CMK (cell line): Measurements from ENCODE around the gene EML2.
"Not testable (repeated sequence)": the region's sequence is repeated elsewhere in the genome, so short reads cannot be mapped to it uniquely, and the experiment has no call there.

Experiments
- DNase-seq: peaks from one replicate; pipeline ENCODE4 v3.0.0-alpha.2; 2010; ENCODE audit warnings: low read depth

The EML2 gene

DNA sequence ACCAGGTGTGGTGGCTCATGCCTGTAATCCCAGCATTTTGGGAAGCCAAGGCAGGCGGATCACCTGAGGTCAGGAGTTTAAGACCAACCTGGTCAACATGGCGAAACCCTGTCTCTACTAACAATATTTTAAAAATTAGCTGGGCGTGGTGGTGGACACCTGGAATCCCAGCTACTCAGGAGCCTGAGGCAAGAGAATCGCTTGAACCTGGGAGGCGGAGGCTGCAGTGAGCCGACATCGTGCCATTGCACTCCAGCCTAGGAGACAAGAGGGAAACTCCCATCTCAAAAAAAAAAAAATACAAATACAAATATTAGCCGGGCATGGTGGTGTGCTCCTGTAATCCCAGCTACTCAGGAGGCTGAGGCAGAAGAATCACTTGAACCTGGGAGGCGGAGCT is 24.1 kb downstream of the EML2 start:
- DNase-seq = not testable (repeated sequence)

GRCh38 chr19:45613926-45614725 is 25.1 kb downstream of the EML2 start:
- DNase-seq = no peak

- no peak for DNase-seq
Observed at GRCh38 chr19:45608948-45609347, 30.2 kb downstream of the EML2 start.

DNA sequence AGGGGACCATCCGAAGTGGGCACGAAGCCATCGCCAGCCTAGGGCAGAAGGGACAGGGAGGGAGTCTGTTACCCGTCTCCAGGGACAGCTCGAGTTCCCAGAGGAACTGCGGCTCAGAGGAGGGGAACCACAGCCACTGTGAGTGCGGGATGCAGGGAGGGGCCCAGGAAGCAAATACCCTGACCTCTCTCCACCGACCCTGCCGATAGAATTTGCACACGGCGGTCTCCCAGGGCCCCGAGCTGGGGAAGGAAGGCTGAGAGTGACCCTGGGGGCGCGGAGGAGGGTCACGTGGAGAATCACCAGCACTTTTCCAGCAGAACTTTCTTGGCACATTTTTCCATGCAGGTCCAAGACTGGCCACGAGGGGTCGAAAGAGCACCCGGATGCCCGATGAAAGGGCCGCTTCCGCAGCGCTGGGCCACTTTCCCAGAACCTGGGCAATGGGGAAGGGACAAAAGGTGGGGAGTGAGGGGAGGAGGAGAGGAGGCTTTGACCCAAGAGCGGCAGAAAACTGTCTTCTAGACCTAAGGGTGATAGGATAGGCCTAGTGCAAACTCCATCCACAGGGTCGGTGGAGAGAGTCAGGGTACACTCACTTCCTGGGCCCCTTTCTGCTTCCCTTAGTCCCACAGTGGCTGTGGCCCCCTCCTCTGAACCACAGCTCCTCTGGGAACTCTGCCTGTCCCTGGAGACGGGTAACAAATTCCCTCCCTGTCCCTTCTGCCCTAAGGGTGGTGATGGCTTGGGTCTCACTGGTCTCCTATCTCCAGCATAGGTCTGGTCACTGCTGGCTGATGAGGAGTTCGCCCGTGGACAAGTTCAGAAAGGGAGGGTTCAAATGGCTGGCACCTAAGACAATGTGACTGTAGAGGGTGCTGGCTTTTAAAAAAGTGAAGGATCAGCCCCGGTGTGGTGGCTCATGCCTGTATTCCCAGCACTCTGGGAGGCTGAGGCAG is 31.8 kb downstream of the EML2 start:
- peak; percentile 34 for DNase-seq

DNA sequence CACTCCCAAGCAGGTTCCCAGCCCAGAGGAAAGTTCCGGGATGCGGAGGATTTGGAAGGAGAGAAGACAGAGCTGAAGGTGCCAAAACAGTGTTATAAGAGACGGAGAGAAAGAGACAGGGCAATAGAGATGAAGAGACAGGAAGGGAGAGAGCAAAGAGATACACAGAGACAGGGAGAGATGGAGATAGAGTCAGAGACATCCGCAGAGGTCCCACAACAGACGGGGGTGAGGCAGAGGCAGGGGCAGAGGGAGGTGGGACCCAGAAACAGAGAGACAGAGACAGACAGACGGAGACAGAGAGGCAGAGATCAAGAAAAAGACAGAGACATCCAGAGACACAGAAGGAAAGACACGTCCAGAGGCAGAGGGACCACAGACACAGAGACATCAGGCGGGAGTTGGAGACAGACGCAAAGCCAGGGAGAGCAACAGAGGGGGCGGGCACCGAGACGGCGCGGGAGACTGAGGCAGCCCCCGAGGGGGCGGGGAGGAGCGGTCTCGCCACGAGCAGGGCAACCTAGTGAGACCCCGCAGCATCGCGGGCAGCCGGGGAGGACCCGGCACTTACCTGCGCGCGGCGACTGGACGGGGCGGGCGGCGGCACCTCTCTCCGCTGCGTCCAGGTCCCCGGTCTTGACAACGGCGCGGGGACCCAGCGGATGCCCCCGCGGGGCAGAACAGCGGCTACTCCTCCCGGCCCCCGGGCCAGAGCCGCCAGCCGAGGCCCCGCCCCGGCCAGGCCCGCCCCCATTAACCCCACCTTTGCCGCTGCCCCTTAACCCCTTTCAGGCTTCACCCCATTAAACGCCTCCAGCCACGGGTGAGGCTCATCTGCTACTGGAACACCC is 37.4 kb downstream of the EML2 start, which contains the start of gene GPR4:
TSS of gene GPR4 (minus strand) at position 689 of the 851 bp plus-strand sequence. CDS start 10,346 bp downstream, outside the sequence.
- DNase-seq = no peak

- no peak for DNase-seq
Observed at GRCh38 chr19:45601115-45601514, 38.1 kb downstream of the EML2 start.

DNA sequence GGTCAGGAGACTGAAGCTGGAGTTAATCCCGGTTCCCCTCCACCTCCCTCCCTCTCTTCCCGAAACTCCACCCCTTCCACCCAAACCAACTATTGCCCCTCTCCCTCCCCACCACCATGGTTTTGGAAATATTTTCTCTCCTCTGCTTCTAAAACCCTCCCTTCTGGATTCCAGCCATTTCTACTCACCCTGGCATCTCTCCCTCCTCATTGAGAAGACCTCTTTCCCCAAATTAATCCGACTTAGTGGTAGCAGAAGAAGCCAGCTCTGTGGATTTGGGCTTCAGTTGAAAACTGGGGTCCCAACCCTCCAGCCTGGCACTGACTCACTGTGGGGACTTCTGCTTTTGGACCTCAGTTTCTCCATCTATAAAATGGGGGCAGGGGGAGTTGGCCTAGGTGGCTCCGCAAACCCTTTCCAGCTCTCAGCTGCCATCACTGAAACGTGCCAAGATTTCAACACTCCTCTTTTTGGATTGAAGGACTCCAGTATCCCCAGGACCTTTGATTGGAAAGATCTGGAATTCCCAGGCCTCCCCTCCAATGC is 38.8 kb downstream of the EML2 start:
- DNase-seq = no peak

DNA sequence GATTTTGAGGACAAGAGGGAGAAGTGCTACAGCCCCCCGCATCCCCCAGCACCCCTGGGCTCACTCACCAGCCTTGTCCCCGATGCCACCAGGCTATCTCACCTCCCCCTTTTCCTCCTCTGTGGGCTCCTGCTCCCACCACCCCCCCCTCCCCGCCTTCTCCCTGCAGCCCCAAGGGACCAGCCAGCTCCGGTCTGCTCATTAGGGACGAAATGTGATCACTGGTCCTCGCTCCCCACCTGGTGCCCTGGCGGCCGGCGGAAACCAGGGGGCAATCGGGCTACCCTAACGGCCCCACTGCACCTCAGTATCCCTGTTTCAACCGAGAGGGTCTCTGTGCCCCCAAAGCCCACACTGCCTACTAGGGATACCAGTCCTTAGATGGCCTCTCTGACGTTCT is 39.9 kb downstream of the EML2 start:
- no peak for DNase-seq

DNA sequence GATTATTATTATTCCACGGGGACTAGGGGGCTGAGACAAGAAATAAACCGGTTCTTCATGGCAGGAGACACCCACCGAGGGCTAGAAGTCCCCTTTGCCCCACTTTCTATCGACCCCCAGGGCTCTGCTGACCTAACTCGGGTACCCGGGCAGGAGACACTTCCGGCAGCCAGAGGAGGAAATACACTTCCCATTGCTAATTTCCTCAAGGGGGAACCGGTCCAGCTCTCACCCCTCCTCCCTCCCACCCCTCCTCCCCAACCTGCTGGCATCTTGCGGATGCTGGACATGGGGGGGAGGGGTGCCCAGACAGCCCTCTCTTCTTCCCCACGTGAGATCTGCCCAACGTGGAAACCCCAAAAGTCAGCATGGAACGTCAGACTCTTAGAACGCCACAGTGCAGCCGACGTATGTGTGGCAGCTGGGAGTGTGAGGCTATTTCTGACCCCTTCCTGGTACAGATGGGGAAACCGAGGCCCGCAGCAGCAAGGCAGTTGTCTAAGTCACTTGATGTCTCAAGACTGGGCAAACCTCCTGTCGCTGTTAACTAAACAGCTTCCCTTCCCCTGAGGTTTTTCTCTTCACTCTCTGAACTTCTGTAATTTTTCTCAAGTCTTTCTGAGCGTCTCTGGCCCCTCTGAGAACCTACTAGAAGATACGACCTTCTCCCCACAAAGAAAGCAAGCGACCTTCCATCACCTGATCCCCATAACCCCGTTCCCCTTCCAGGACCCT is 40.8 kb downstream of the EML2 start:
- peak; percentile 21 for DNase-seq

DNA sequence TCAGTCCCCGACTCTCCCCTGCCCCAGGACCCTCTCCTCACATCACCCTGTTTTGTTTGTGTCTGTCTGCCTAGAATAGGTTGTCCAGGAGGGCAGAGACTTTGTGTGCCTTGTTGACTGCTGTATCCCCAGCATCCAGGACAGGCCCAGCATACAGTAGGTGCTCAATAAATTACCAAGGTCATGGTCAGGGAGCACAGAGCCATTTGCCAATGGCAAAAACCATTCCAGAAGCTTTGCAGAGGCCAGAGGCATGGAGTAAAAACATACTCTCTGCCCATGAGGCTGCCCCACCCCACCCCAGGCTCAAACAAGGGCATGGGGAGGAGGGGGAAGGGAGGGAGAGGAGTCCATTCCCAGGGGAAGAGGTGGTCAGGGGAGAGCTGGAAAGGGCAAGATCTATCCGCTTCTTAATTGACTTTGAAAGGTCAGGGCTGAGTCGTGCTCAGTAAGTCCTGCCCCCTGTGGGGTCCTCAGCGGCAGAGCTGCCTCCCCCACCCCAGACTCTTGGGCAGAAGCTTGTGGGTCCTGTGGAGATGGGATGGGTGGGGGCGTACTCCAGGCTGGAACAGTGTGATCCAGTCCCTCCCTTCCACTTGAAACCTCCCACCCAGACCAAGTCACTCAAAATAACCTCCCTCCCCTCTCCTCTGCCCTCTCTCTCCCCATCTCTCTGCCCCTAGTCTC is 41.6 kb downstream of the EML2 start:
- no peak for DNase-seq

GRCh38 chr19:45595814-45596213 is 43.4 kb downstream of the EML2 start:
- DNase-seq = no peak

DNA sequence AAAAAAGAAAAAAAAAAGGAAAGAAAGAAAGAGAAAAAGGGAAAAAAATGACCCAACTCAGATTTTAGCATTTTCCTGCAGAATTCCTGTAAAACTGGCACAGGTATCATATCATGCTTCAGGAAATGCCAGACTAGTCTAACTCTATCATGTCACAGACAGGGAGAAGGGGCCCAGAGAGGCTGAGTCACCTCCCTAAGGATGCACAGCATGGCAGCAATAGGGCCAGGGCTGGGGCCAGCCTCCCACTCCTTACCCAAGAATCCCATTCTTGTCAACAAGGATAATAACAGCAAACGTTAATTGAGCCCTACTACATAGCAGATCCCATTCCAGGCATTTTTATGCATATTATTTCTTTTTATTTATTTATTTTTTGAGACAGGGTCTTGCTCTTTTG is 45.7 kb downstream of the EML2 start:
- no peak for DNase-seq

GRCh38 chr19:45592366-45592765 is 46.8 kb downstream of the EML2 start:
- DNase-seq = no peak

DNA sequence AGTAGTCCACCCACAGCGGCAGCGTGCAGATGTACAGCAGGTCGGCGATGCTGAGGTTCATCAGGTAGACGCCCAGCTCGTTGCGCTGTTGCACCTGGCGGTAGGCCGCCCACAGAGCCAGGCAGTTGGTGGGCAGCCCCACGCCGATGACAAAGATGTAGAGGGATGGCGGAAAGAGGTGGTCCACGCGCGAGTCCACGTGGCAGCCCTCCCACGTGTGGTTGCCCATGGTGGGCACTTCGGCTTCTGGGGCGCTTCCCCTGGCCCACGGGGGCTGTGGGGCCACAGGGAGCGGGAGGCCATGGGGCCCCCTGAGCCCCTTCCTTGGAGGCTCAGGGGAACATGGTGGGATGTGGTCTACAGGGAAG is 47.6 kb downstream of the EML2 start:
- no peak for DNase-seq

DNA sequence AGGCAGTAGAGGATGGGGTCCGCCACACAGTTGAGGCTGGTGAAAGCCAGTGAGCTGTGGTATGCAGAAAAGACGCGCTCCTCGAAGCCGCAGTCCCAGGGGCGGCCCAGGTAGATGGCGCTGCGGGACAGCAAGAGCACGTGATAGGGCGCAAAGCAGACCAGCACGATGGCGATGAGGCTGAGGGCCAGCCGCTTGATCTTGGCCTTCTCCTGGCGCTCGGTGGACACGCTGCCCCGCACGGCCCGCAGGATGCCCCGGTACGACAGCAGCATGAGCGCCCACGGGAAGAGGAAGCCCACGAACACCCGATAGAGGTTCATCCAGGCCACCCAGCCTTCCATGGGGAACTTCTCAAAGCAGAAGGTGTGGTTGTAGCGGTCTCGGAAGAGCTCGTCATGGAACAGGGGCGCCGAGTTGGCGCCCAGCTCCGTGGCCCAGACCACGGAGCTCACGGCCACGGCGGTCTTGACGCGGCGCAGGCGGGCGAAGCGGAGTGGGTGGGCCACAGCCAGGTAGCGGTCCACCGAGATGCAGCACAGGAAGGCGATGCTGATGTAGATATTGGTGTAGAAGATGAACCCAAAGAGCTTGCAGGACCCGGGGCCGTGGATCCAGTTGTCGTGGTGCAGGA is 48.1 kb downstream of the EML2 start:
- no peak for DNase-seq

GRCh38 chr19:45590300-45591003 is 48.7 kb downstream of the EML2 start:
- DNase-seq = no peak

DNA sequence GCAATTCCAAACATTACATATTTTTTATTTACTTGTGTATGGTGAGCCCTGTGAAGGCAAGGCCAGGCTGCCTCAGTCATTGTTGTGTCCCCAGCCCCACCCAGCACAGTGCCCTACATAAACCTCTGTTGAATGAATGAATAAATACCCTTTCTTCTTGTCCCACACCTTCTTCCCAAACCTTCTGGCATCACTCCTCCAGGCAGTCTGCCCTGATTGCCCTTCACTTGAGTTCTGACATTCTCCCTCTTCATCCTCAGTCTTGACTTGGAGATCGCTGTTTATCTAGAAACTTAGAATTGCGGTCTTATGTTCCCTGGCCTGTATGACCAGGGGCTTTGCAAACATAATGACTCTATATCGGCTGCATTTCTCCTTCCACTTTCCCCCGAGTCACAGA is 49.4 kb downstream of the EML2 start:
- DNase-seq = no peak

DNA sequence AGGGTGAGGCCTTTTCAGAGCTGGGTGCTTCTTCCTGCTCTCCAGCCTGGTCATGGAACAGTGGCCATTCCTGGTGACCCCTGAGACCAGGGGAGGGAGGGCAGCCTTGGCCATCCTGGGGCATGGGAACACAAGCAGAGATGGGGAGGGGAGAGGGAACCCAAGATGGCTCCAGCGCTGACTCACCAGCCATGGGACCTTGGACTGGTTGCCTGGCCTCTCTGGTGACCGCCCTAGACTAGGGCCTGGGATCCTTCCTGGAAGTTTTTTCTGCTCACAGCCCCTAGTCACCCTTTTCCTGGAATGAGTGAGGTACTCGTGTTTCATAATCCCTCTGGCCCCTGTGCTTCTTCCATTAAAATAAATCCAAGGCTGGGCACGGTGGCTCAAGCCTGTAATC is 51.3 kb downstream of the EML2 start:
- no peak for DNase-seq

DNA sequence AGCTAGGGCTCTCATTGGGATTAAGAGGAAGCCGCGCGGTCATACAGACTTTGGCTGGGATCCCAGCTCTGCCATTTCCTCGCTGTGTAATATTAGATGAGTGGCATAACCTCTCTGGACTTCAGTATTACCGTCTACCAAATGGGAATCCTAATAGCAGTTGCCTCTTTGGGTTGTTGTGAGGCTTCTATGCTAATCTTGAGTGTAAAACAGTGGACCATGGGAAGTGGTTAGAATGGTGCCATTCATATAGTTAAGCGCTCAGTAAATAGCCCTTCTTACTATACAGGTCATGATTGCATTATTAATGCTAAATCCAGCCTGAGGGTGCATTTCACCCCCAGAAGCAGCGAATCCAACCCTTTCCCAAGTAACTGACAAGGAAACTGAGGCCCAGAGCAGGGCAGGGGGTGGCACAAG is 54.0 kb downstream of the EML2 start:
- no peak for DNase-seq
